ENCODE results near the gene IFIT2.

DNA sequence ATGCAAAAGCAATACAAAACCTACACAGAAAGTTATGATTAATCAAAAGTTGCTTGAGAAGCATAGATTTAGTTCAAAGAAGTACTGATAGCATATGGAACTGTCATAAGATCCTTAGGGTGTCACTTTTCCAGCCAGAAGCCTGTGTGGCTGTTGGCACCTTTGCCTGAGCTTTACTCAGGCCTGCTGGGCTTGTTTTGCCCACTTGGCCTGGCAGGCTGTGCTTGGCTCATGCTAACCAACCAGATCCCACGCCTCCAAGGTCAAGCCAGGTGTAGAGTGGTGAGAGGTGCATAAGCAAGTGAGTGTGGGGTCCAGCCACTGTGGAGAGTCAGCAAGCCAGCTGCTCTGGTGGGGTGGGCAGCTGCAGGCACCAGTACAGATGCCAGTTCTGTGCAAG, 38.3 kb upstream of the IFIT2 start:
- TF ChIP-seq, protein P1, sequence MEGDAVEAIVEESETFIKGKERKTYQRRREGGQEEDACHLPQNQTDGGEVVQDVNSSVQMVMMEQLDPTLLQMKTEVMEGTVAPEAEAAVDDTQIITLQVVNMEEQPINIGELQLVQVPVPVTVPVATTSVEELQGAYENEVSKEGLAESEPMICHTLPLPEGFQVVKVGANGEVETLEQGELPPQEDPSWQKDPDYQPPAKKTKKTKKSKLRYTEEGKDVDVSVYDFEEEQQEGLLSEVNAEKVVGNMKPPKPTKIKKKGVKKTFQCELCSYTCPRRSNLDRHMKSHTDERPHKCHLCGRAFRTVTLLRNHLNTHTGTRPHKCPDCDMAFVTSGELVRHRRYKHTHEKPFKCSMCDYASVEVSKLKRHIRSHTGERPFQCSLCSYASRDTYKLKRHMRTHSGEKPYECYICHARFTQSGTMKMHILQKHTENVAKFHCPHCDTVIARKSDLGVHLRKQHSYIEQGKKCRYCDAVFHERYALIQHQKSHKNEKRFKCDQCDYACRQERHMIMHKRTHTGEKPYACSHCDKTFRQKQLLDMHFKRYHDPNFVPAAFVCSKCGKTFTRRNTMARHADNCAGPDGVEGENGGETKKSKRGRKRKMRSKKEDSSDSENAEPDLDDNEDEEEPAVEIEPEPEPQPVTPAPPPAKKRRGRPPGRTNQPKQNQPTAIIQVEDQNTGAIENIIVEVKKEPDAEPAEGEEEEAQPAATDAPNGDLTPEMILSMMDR (IDR thresholded peaks at IDR 0.05; ENCODE audit: low read depth, low read length) = no peak
- TF ChIP-seq POLR2A (IDR thresholded peaks at IDR 0.05; ENCODE audit: extremely low read depth, insufficient read length) = no peak

Measured in NB4 (cell line).